ENCODE measurements around the gene ASTN2. TPM values are rescaled to one million over a fixed set of nuclear protein-coding genes. Genes with fewer than 3 reads are reported as not detected.

Gene ASTN2
- total and polyA plus RNA-seq, 2 experiments from 2014 or later, result 7.0 to 24.6 TPM

GRCh38 chr9:117098331-117098730 lies 316.5 kb downstream of the ASTN2 start:
- DNase-seq (ENCODE audit: low spot score), result no peak
- no peak overlapping the region for H3K4me3 ChIP-seq
- no peaks in the 10 kb centered on the region for H3K27me3 ChIP-seq (ENCODE audit: insufficient read depth)
- TF ChIP-seq ETS1 (IDR thresholded peaks at IDR 0.05) (no peak), STAT1 (IDR thresholded peaks at IDR 0.05; ENCODE audit: unreplicated experiment) (no peak), NANOG (IDR thresholded peaks at IDR 0.05; ENCODE audit: borderline replicate concordance) (no peak), EZH2 (IDR thresholded peaks at IDR 0.05; ENCODE audit: low read depth, unreplicated experiment) (no peak), ZNF462 (CRISPR knock-in tag; IDR thresholded peaks at IDR 0.05) (no peak), CTCF (conservative IDR thresholded peaks at IDR 0.05; ENCODE audit: low read depth in 2 of 2) (no peak), ZNF331 (CRISPR knock-in tag; IDR thresholded peaks at IDR 0.05; ENCODE audit: low read depth) (no peak), POLR2AphosphoS5 (IDR thresholded peaks at IDR 0.05; ENCODE audit: low read depth) (no peak), ZNF114 (CRISPR knock-in tag; IDR thresholded peaks at IDR 0.05) (no peak), JUNB (IDR thresholded peaks at IDR 0.05; ENCODE audit: unreplicated experiment) (no peak), EZH2phosphoT487 (IDR thresholded peaks at IDR 0.05; ENCODE audit: unreplicated experiment) (no peak), REST (IDR thresholded peaks at IDR 0.05; ENCODE audit: unreplicated experiment) (no peak), CREB1 (CRISPR knock-in tag; IDR thresholded peaks at IDR 0.05; ENCODE audit: low read depth) (no peak)
- no peak overlapping the region for H2AFZ ChIP-seq
- H3F3A ChIP-seq (replicated peaks; ENCODE audit: low read depth), result no peaks in the 10 kb centered on the region
- no peak overlapping the region for H3K27ac ChIP-seq (ENCODE audit: low read depth)
- Mint-ChIP-seq H3K4me1 (peaks cover 17% of the 10 kb centered on the region), H3K4me3 (no peak overlapping the region), H3K36me3 (ENCODE audit: low read depth) (no peaks in the 10 kb centered on the region), H3K27me3 (ENCODE audit: insufficient read depth, low read depth, poor library complexity) (no peaks in the 10 kb centered on the region), H3K27ac (no peak overlapping the region), H3K9me3 (no peaks in the 10 kb centered on the region)
- ATAC-seq, result no peak
- H3K9me2 ChIP-seq (ENCODE audit: insufficient read depth), result no peaks in the 10 kb centered on the region
- H3K4me1 ChIP-seq (ENCODE audit: insufficient read depth), result no peaks in the 10 kb centered on the region; the same call in 1 of the 2 replicates
- no peak overlapping the region for H3K4me2 ChIP-seq
- H4K20me1 ChIP-seq (replicated peaks; ENCODE audit: insufficient read depth), result no peaks in the 10 kb centered on the region
- no peaks in the 10 kb centered on the region for H3K79me2 ChIP-seq (replicated peaks; ENCODE audit: insufficient read depth)
- no peaks in the 10 kb centered on the region for H3K36me3 ChIP-seq (ENCODE audit: insufficient read depth)

Measured in GM23338 (cell line).